C4-2B (cell line): Measurements from ENCODE around the gene PPME1.

Source experiments
- ZFX ChIP-seq: fragments of 450-650 bp; IDR thresholded peaks from 2 replicates; pipeline ENCODE4 v1.6.1; 2017
- TF ChIP-seq, protein P1 (sequence below): fragments of 450-650 bp; conservative IDR thresholded peaks from 2 replicates; pipeline ENCODE4 v1.5.1; 2017; ENCODE audit warnings: mild to moderate bottlenecking

DNA sequence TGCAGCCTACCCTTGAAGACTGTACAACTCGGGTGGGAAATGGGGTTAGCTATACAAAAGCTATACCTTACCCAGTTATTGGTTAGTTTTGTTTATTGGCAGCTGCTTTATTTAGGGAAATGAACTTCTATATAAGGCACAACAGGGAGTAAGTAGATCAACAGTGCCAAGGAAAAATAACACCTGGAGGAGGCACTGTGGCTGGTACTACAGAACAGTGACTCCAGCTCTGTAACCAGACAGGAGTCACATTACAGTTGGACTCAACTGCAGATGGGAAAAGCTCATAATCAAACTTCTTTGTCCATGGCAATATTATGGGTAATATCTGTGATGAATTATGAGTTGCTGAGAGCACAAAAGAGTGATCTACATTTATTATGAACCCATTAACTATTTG, 126.4 kb downstream of the PPME1 start:
- TF ChIP-seq, protein P1, sequence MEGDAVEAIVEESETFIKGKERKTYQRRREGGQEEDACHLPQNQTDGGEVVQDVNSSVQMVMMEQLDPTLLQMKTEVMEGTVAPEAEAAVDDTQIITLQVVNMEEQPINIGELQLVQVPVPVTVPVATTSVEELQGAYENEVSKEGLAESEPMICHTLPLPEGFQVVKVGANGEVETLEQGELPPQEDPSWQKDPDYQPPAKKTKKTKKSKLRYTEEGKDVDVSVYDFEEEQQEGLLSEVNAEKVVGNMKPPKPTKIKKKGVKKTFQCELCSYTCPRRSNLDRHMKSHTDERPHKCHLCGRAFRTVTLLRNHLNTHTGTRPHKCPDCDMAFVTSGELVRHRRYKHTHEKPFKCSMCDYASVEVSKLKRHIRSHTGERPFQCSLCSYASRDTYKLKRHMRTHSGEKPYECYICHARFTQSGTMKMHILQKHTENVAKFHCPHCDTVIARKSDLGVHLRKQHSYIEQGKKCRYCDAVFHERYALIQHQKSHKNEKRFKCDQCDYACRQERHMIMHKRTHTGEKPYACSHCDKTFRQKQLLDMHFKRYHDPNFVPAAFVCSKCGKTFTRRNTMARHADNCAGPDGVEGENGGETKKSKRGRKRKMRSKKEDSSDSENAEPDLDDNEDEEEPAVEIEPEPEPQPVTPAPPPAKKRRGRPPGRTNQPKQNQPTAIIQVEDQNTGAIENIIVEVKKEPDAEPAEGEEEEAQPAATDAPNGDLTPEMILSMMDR: no peak
- TF ChIP-seq ZFX: no peak
